Measurements from ENCODE around the gene NOL7. TPM values are rescaled to one million over a fixed set of nuclear protein-coding genes. Genes with fewer than 3 reads are reported as not detected.

The NOL7 gene
- 48.7 and 50.9 TPM in 2 replicates for total RNA-seq
- long read RNA-seq, transcript NOL7-202 (8 exons, 1,184 nt), result major isoform, 8 of 14 reads
- long read RNA-seq, partial matches to known transcripts, result 3 of 14 reads
- long read RNA-seq, other reads (novel, unspliced or antisense), result 2 of 14 reads

DNA sequence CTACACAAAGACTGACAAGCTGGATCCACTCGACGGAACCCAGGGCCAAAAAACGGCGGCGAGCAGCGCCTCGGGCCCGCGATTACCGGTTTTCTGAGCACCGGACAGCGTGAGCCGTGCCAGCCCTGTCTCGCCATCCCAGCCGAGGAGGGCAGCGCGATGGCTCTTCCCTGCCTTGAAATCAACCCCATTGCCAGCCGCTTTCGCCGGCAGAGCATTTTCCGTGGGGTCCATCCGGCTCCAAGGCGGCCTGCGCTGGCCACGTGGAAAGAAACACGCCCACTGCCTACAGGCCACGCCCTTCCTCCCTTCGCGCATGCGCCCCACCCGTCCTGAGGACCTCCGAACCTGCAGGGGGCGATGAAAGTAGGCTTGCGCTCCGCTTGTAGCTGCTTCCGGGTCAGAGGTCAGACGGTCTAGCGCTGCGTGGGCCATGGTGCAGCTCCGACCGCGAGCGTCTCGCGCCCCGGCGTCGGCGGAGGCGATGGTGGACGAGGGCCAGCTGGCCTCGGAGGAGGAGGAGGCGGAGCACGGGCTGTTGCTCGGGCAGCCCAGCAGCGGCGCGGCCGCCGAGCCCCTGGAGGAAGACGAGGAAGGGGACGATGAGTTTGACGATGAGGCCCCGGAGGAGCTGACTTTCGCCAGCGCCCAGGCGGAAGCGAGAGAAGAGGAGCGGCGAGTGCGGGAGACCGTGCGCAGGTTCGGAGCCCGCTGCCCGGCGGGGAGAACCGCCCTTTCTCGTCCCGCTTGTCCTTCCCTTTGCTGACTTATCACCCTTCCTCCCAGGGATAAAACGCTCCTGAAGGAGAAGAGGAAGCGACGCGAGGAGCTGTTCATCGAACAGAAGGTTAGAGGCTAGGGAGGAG lies at the start of gene NOL7:
NOL7 (plus strand) TSS at position 410 of the 866 bp plus-strand sequence; CDS start at position 434, 24 bp downstream.
- Mint-ChIP-seq H3K4me3 (ENCODE audit: unreplicated experiment) (peak within 1 kb of the TSS; percentile 99), H3K36me3 (ENCODE audit: unreplicated experiment) (peaks cover 21% of the 10 kb centered on the region), H3K27me3 (ENCODE audit: unreplicated experiment) (no peaks in the 10 kb centered on the region), H3K4me1 (ENCODE audit: unreplicated experiment) (peaks cover 31% of the 10 kb centered on the region), H3K27ac (ENCODE audit: unreplicated experiment) (peak within 1 kb of the TSS; percentile 92), H3K9me3 (ENCODE audit: unreplicated experiment) (no peaks in the 10 kb centered on the region)
- TF ChIP-seq, protein P1, sequence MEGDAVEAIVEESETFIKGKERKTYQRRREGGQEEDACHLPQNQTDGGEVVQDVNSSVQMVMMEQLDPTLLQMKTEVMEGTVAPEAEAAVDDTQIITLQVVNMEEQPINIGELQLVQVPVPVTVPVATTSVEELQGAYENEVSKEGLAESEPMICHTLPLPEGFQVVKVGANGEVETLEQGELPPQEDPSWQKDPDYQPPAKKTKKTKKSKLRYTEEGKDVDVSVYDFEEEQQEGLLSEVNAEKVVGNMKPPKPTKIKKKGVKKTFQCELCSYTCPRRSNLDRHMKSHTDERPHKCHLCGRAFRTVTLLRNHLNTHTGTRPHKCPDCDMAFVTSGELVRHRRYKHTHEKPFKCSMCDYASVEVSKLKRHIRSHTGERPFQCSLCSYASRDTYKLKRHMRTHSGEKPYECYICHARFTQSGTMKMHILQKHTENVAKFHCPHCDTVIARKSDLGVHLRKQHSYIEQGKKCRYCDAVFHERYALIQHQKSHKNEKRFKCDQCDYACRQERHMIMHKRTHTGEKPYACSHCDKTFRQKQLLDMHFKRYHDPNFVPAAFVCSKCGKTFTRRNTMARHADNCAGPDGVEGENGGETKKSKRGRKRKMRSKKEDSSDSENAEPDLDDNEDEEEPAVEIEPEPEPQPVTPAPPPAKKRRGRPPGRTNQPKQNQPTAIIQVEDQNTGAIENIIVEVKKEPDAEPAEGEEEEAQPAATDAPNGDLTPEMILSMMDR (IDR thresholded peaks at IDR 0.05), result peak; percentile 90
- DNase-seq (ENCODE audit: extremely low spot score, unreplicated experiment), result peak; percentile 99

DNA sequence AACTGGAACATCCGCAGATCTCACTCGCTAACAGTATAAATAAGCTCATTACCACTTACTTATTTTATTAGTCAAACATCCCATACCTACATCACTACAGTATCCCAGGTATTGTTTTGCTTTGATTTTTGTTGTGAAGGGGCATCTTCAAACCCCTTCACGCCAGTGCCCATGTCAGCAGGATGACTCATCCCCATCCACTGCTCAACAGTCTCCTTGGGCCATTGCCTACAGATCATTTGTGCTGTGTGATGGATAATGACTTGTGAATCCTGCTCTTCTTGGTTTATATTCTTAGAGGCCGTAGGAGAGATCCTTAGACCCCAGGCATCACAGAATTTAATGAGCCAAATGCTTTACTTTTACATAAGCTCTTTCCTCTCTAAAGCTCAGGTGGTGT lies 49.2 kb upstream of the NOL7 start:
- DNase-seq (ENCODE audit: extremely low spot score, unreplicated experiment), result no peak
- no peaks in the 10 kb centered on the region for H3K36me3 Mint-ChIP-seq (ENCODE audit: unreplicated experiment)
- peaks cover 51% of the 10 kb centered on the region for H3K27me3 Mint-ChIP-seq (ENCODE audit: unreplicated experiment)
- H3K9me3 Mint-ChIP-seq (ENCODE audit: unreplicated experiment), result no peaks in the 10 kb centered on the region
- H3K27ac Mint-ChIP-seq (ENCODE audit: unreplicated experiment), result no peak overlapping the region
- TF ChIP-seq, protein P1 (IDR thresholded peaks at IDR 0.05), result no peak
- no peak overlapping the region for H3K4me3 Mint-ChIP-seq (ENCODE audit: unreplicated experiment)
- no peaks in the 10 kb centered on the region for H3K4me1 Mint-ChIP-seq (ENCODE audit: unreplicated experiment)

DNA sequence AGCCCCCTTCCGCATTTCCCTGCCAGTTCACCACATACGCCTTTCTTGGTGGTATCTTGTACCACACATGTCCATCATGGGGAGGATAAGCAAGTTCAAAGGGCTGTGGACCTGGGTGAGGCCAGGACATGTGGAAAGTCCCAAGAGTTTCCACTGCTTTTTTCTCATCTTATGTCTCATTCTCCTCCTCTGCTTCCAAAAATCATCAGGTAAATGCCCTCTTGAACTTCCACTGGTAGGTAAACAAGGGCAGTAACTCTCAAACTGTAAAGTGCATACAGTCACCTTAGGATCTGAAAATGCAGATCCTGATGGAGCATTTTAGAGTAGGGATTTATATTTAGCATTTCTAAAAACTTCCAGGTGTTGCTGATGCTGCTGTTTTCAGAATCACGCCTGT lies 48.6 kb upstream of the NOL7 start:
- H3K4me1 Mint-ChIP-seq (ENCODE audit: unreplicated experiment), result no peaks in the 10 kb centered on the region
- H3K9me3 Mint-ChIP-seq (ENCODE audit: unreplicated experiment), result no peaks in the 10 kb centered on the region
- no peaks in the 10 kb centered on the region for H3K36me3 Mint-ChIP-seq (ENCODE audit: unreplicated experiment)
- no peak overlapping the region for H3K27ac Mint-ChIP-seq (ENCODE audit: unreplicated experiment)
- no peak for DNase-seq (ENCODE audit: extremely low spot score, unreplicated experiment)
- no peak overlapping the region for H3K4me3 Mint-ChIP-seq (ENCODE audit: unreplicated experiment)
- TF ChIP-seq, protein P1 (IDR thresholded peaks at IDR 0.05), result no peak
- peaks cover 53% of the 10 kb centered on the region for H3K27me3 Mint-ChIP-seq (ENCODE audit: unreplicated experiment)

DNA sequence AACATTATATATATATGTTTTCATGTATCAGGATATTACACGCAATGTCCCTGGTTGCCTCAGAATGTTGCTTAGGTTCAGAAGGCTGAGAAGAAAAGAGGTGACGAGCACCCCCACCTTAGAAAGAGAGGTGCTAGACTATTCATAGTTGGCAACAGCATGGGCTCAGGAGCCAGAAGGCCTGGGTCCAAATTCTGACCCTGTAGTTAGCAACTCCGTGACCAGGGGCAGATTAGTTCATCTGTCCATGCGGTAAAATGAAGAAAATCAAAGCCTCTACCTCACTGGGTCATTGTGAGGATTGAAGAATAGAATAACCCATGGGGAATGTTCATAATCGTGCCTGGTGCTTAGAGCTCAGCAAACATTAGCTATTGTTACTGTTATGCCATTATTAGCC lies 46.2 kb upstream of the NOL7 start:
- TF ChIP-seq, protein P1 (IDR thresholded peaks at IDR 0.05), result no peak
- H3K27me3 Mint-ChIP-seq (ENCODE audit: unreplicated experiment), result peaks cover 42% of the 10 kb centered on the region
- no peaks in the 10 kb centered on the region for H3K9me3 Mint-ChIP-seq (ENCODE audit: unreplicated experiment)
- H3K4me3 Mint-ChIP-seq (ENCODE audit: unreplicated experiment), result no peak overlapping the region
- H3K4me1 Mint-ChIP-seq (ENCODE audit: unreplicated experiment), result peaks cover 9% of the 10 kb centered on the region
- no peaks in the 10 kb centered on the region for H3K36me3 Mint-ChIP-seq (ENCODE audit: unreplicated experiment)
- no peak for DNase-seq (ENCODE audit: extremely low spot score, unreplicated experiment)
- no peak overlapping the region for H3K27ac Mint-ChIP-seq (ENCODE audit: unreplicated experiment)

DNA sequence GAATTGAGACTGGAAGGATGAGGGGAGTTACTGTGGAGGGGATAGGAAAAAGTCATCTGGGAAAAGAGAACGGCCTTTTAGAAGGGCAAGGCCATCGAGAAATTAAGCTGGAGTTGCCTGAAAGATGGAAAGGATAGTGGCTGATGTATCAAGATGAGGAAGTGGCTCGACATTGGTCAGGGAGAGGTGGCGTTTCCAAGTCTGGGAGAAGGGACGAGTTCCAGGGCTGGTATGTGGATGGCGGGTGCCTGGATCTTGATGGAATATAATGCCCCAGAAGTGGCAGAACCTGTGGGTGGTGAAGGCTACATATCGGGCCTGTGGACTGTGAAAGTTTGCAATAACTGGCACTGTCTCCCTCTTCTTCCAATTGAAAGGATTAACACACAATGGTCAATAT lies 42.9 kb upstream of the NOL7 start:
- Mint-ChIP-seq H3K27me3 (ENCODE audit: unreplicated experiment) (peaks cover 21% of the 10 kb centered on the region), H3K36me3 (ENCODE audit: unreplicated experiment) (no peaks in the 10 kb centered on the region), H3K27ac (ENCODE audit: unreplicated experiment) (no peak overlapping the region), H3K4me3 (ENCODE audit: unreplicated experiment) (peak overlapping the region; percentile 7), H3K4me1 (ENCODE audit: unreplicated experiment) (peaks cover 18% of the 10 kb centered on the region), H3K9me3 (ENCODE audit: unreplicated experiment) (no peaks in the 10 kb centered on the region)
- no peak for DNase-seq (ENCODE audit: extremely low spot score, unreplicated experiment)
- TF ChIP-seq, protein P1 (IDR thresholded peaks at IDR 0.05), result no peak
